RWPE2 (cell line): ENCODE measurements around the gene TENT5C.

Experiments
- ATAC-seq: fragments of 200-7000 bp; cut with Tn5 transposase; 3 replicates; pipeline ENCODE4 v1.9.1; 2021; ENCODE audit warnings: low read depth
- DNase-seq: peaks from one replicate; pipeline ENCODE4 v3.0.0-alpha.2; 2020; ENCODE audit warnings: low spot score
- H3K27ac ChIP-seq: fragments of 450-650 bp; 2 replicates; pipeline ENCODE4 v1.5.1; 2017; ENCODE audit warnings: mild to moderate bottlenecking; ENCODE audit not compliant: poor library complexity, severe bottlenecking
- H3K27me3 ChIP-seq: fragments of 250-450 bp; sonication (Bioruptor Pico); 2 replicates; pipeline ENCODE4 v1.5.1; 2021; ENCODE audit warnings: mild to moderate bottlenecking, moderate library complexity; ENCODE audit not compliant: insufficient read depth, poor library complexity, severe bottlenecking
- H3K36me3 ChIP-seq: fragments of 250-450 bp; sonication (Bioruptor Pico); 2 replicates; pipeline ENCODE4 v1.5.1; 2020; ENCODE audit warnings: low read depth, mild to moderate bottlenecking, moderate library complexity
- H3K4me1 ChIP-seq: fragments of 250-450 bp; sonication (Bioruptor Pico); 2 replicates; pipeline ENCODE4 v1.5.1; 2021; ENCODE audit warnings: mild to moderate bottlenecking, moderate library complexity; ENCODE audit not compliant: insufficient read depth, poor library complexity, severe bottlenecking
- H3K4me3 ChIP-seq: fragments of 250-450 bp; sonication (Bioruptor Pico); 2 replicates; pipeline ENCODE4 v1.5.1; 2021; ENCODE audit warnings: mild to moderate bottlenecking, moderate library complexity; ENCODE audit not compliant: severe bottlenecking
- H3K9me3 ChIP-seq: fragments of 250-450 bp; sonication (Bioruptor Pico); 2 replicates; pipeline ENCODE4 v1.5.1; 2021; ENCODE audit warnings: mild to moderate bottlenecking, moderate library complexity; ENCODE audit not compliant: severe bottlenecking
- CTCF ChIP-seq: fragments of 450-650 bp; IDR thresholded peaks from one replicate; pipeline ENCODE4 v1.5.1; 2017; ENCODE audit warnings: mild to moderate bottlenecking, moderate library complexity; ENCODE audit not compliant: poor library complexity, severe bottlenecking

TENT5C gene

GRCh38 chr1:117594261-117594990, 11.4 kb upstream of the TENT5C start:
- Histone ChIP-seq H3K9me3 (no peaks in the 10 kb centered on the region), H3K4me1 (no peaks in the 10 kb centered on the region), H3K27me3 (no peaks in the 10 kb centered on the region), H3K36me3 (no peaks in the 10 kb centered on the region), H3K27ac (no peak overlapping the region), H3K4me3 (no peak overlapping the region)
- ATAC-seq: no peak
- no peak for DNase-seq
- TF ChIP-seq CTCF: no peak

GRCh38 chr1:117596023-117596720, 9.7 kb upstream of the TENT5C start:
- Histone ChIP-seq H3K36me3 (no peaks in the 10 kb centered on the region), H3K27me3 (no peaks in the 10 kb centered on the region), H3K27ac (no peak overlapping the region), H3K9me3 (no peaks in the 10 kb centered on the region), H3K4me1 (no peaks in the 10 kb centered on the region), H3K4me3 (no peak overlapping the region)
- ATAC-seq (no peak), DNase-seq (no peak)
- no peak for TF ChIP-seq CTCF

GRCh38 chr1:117598489-117598888, 7.4 kb upstream of the TENT5C start:
- Histone ChIP-seq H3K27ac (no peak overlapping the region), H3K27me3 (no peaks in the 10 kb centered on the region), H3K9me3 (no peaks in the 10 kb centered on the region), H3K4me1 (no peaks in the 10 kb centered on the region), H3K36me3 (no peaks in the 10 kb centered on the region), H3K4me3 (no peak overlapping the region)
- no peak for TF ChIP-seq CTCF
- no peak for DNase-seq
- no peak for ATAC-seq

GRCh38 chr1:117599286-117600221, 6.3 kb upstream of the TENT5C start:
- DNase-seq (no peak), ATAC-seq (no peak)
- Histone ChIP-seq H3K4me1 (no peaks in the 10 kb centered on the region), H3K27me3 (no peaks in the 10 kb centered on the region), H3K4me3 (no peak overlapping the region), H3K27ac (no peak overlapping the region), H3K36me3 (no peaks in the 10 kb centered on the region), H3K9me3 (no peaks in the 10 kb centered on the region)
- TF ChIP-seq CTCF: no peak
